ENCODE measurements around the gene HDAC4.

The HDAC4 gene

GRCh38 chr2:239152239-239152915 is 248.4 kb downstream of the HDAC4 start:
- Mint-ChIP-seq H3K36me3 (peaks cover 34% of the 10 kb centered on the region), H3K27me3 (no peaks in the 10 kb centered on the region), H3K4me3 (no peak overlapping the region), H3K4me1 (peaks cover 10% of the 10 kb centered on the region), H3K9me3 (peaks cover 4% of the 10 kb centered on the region), H3K27ac (no peak overlapping the region)
- ATAC-seq (ENCODE audit: low read depth) (no peak), DNase-seq (ENCODE audit: low spot score in 2 of 2) (no peak)

GRCh38 chr2:239151201-239152131 is 249.4 kb downstream of the HDAC4 start:
- Mint-ChIP-seq H3K27me3 (no peaks in the 10 kb centered on the region), H3K27ac (peak overlapping the region; percentile 60), H3K36me3 (peaks cover 34% of the 10 kb centered on the region), H3K4me1 (peaks cover 10% of the 10 kb centered on the region), H3K4me3 (no peak overlapping the region), H3K9me3 (peaks cover 4% of the 10 kb centered on the region)
- ATAC-seq (ENCODE audit: low read depth): no peak
- no peak for DNase-seq (ENCODE audit: low spot score in 2 of 2)

DNA sequence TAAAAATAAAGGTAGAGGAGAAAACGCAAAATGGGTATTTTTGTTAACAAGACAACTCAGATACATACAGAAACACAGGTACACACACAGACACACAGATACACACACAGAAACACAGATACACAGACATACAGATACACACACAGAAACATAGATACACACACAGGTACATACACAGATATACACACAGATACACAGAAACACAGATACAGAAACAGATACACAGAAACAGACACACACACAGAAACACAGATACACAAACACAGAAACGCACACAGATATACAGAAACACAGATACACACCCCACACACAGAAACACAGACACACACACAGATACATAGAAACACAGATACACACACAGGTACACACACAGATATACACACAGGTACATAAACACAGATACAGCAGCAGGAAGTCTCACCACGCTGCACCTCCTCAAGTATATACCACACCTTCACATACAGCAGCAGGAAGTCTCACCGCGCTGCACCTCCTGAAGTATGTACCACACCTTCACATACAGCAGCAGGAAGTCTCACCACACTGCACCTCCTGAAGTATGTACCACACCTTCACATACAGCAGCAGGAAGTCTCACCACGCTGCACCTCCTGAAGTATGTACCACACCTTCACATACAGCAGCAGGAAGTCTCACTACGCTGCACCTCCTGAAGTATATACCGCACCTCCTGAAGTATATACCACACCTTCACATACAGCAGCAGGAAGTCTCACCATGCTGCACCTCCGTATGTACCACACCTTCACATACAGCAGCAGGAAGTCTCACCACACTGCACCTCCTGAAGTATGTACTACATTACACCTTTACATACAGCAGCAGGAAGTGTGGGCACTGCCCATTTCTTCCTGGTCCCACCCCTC is 250.5 kb downstream of the HDAC4 start:
- ATAC-seq (ENCODE audit: low read depth) (peak; percentile 26), DNase-seq (ENCODE audit: low spot score in 2 of 2) (no peak)
- Mint-ChIP-seq H3K4me3 (no peak overlapping the region), H3K27ac (peak overlapping the region; percentile 60), H3K36me3 (peaks cover 29% of the 10 kb centered on the region), H3K4me1 (peaks cover 10% of the 10 kb centered on the region), H3K27me3 (no peaks in the 10 kb centered on the region), H3K9me3 (peaks cover 4% of the 10 kb centered on the region)

- Mint-ChIP-seq H3K36me3 (peaks cover 25% of the 10 kb centered on the region), H3K27me3 (no peaks in the 10 kb centered on the region), H3K4me3 (no peak overlapping the region), H3K27ac (no peak overlapping the region), H3K4me1 (peaks cover 10% of the 10 kb centered on the region), H3K9me3 (peaks cover 4% of the 10 kb centered on the region)
- ATAC-seq (ENCODE audit: low read depth): no peak
- no peak for DNase-seq (ENCODE audit: low spot score in 2 of 2)
Observed at GRCh38 chr2:239149501-239149900, 251.3 kb downstream of the HDAC4 start.

GRCh38 chr2:239148495-239149200 is 252.2 kb downstream of the HDAC4 start:
- Mint-ChIP-seq H3K27ac (no peak overlapping the region), H3K9me3 (peaks cover 4% of the 10 kb centered on the region), H3K4me1 (peaks cover 10% of the 10 kb centered on the region), H3K27me3 (no peaks in the 10 kb centered on the region), H3K36me3 (peaks cover 21% of the 10 kb centered on the region), H3K4me3 (no peak overlapping the region)
- DNase-seq (ENCODE audit: low spot score in 2 of 2): no peak
- no peak for ATAC-seq (ENCODE audit: low read depth)

DNA sequence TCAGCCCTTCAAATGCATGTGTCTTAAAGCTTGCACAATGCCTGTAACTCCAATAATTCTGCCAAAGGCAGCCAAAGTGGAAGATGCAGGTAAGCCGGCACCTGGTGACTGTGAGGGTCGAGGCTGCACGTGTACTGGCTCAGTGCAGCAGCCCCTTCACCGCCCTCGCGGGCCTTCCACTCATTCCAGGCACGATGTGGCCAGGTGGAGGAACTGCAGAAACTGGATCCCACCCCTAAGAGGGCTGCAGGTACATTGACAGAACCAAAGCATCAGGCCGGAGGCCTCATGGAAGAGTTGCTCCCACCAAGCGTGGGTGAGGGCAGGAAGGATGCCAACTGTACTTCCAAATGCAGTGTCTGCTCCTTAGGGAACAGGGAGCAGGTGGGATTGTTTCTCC is 253.4 kb downstream of the HDAC4 start:
- Mint-ChIP-seq H3K4me3 (no peak overlapping the region), H3K27me3 (no peaks in the 10 kb centered on the region), H3K9me3 (peaks cover 4% of the 10 kb centered on the region), H3K4me1 (peaks cover 10% of the 10 kb centered on the region), H3K36me3 (peaks cover 17% of the 10 kb centered on the region), H3K27ac (no peak overlapping the region)
- no peak for DNase-seq (ENCODE audit: low spot score in 2 of 2)
- no peak for ATAC-seq (ENCODE audit: low read depth)

- H3K36me3 Mint-ChIP-seq: peaks cover 20% of the 10 kb centered on the region
- no peaks in the 10 kb centered on the region for H3K27me3 Mint-ChIP-seq
- DNase-seq (ENCODE audit: low spot score in 2 of 2) (no peak), ATAC-seq (ENCODE audit: low read depth) (no peak)
- no peak overlapping the region for H3K4me3 Mint-ChIP-seq
- H3K27ac Mint-ChIP-seq: no peak overlapping the region
- peaks cover 4% of the 10 kb centered on the region for H3K9me3 Mint-ChIP-seq
- H3K4me1 Mint-ChIP-seq: peaks cover 10% of the 10 kb centered on the region
Observed at GRCh38 chr2:239146741-239147181, 254.1 kb downstream of the HDAC4 start.

GRCh38 chr2:239146011-239146641 is 254.7 kb downstream of the HDAC4 start:
- H3K9me3 Mint-ChIP-seq: peaks cover 4% of the 10 kb centered on the region
- H3K4me3 Mint-ChIP-seq: no peak overlapping the region
- ATAC-seq (ENCODE audit: low read depth): no peak
- peaks cover 20% of the 10 kb centered on the region for H3K36me3 Mint-ChIP-seq
- no peak overlapping the region for H3K27ac Mint-ChIP-seq
- H3K4me1 Mint-ChIP-seq: peaks cover 10% of the 10 kb centered on the region
- no peaks in the 10 kb centered on the region for H3K27me3 Mint-ChIP-seq
- no peak for DNase-seq (ENCODE audit: low spot score in 2 of 2)

DNA sequence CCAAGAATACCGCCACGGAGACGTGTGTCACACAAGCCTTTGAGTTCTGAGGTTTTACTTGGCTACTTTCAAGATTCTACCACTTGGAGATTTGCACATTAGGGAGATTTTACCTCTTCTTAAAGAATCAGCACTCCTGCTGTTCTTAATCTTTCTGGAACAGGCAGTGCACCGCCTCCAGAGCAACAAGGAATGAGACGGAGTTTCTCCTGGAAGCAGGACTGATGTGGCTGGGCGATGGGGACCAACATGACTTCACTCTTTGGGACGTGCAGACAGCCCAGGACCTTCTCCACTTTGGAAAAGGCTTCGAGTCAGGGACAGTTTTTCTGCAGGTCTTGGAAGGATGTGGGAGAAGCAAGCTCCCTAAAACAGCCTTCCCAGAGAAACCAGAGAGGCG is 255.2 kb downstream of the HDAC4 start:
- Mint-ChIP-seq H3K27me3 (no peaks in the 10 kb centered on the region), H3K27ac (no peak overlapping the region), H3K36me3 (peaks cover 20% of the 10 kb centered on the region), H3K4me3 (no peak overlapping the region), H3K9me3 (peaks cover 4% of the 10 kb centered on the region), H3K4me1 (peaks cover 4% of the 10 kb centered on the region)
- DNase-seq (ENCODE audit: low spot score in 2 of 2): no peak
- no peak for ATAC-seq (ENCODE audit: low read depth)

DNA sequence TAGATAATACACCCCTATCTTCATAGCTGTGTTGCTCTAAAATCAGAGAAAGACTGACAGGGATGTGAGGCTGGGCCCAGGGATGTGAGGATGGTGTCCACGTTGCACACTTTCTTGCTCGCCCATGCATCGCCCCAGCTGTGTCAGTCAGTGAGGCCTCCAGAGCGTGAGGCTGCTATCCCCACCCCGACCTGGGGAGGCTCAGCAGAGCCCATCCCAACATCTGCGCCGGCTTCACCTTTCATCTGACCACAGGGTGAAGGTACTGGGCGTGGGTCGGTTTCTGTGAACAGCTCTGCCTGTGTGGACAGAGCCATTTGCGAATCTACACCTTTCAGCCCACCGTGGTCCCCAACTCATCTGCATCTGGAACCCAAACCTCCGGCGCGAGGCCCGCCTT is 255.7 kb downstream of the HDAC4 start:
- Mint-ChIP-seq H3K4me3 (no peak overlapping the region), H3K27me3 (no peaks in the 10 kb centered on the region), H3K4me1 (peaks cover 1% of the 10 kb centered on the region), H3K36me3 (peaks cover 18% of the 10 kb centered on the region), H3K9me3 (peaks cover 1% of the 10 kb centered on the region), H3K27ac (no peak overlapping the region)
- no peak for ATAC-seq (ENCODE audit: low read depth)
- DNase-seq (ENCODE audit: low spot score in 2 of 2): no peak

DNA sequence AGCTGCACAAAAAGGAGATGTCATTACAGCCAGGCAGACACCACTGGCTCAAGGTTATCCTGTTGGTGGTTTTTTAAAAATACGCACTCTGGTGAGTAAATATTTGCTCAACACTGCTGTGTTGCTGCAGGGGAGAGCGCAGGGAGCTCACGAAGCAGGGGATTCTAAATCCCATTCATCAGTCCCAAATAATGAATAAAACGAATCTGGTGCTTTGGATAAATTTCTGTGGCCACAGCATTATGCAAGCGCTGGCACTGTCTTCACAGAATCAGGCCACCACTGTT is 256.2 kb downstream of the HDAC4 start:
- no peaks in the 10 kb centered on the region for H3K9me3 Mint-ChIP-seq
- peaks cover 17% of the 10 kb centered on the region for H3K36me3 Mint-ChIP-seq
- ATAC-seq (ENCODE audit: low read depth) (no peak), DNase-seq (ENCODE audit: low spot score in 2 of 2) (no peak)
- no peaks in the 10 kb centered on the region for H3K4me1 Mint-ChIP-seq
- no peak overlapping the region for H3K4me3 Mint-ChIP-seq
- H3K27ac Mint-ChIP-seq: no peak overlapping the region
- no peaks in the 10 kb centered on the region for H3K27me3 Mint-ChIP-seq

DNA sequence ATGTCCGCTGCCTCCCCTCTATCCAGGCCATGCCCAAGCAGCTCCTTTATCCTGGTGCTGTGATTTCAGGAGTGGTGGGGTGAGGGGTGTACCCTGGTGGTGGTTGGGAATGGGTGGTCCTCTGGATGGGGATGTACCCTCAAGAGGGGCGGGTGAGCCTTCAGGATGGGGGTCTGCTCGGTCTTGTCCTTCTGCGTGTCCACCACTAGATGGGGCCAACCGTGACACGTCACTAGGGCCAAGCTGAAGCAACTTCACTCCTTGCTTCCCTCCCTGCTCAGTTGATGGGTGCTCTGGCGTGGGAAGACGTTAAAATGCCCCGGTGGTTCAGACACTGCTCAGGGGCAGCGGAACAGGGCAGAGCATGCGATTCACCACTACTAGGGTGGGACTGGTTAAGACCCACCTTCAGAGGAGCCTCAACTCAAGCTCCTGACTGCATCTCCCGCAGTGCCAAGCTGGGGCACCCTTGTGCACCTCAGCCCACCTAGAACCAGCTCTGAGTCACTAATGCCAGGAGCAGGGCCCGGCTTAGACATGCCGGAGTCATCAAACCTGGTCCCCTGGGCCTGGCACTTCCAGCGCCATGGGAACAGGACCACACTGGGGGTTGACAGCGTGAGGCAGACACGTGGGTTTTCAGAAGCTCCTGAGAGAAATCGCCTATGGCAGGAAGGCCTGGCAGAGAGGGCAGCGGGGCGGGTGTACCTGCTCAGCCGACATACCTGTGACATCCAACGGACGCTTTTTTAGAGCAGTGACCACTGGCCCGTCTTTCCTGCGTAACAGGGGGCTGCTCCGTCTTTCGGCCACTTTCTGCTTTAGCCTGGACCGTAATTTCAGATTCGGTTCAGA is 256.7 kb downstream of the HDAC4 start:
- peaks cover 19% of the 10 kb centered on the region for H3K36me3 Mint-ChIP-seq

More for the DNA sequence above, 256.7 kb downstream of the HDAC4 start:
- no peaks in the 10 kb centered on the region for H3K4me1 Mint-ChIP-seq
- H3K27ac Mint-ChIP-seq: no peak overlapping the region
- H3K4me3 Mint-ChIP-seq: no peak overlapping the region
- H3K27me3 Mint-ChIP-seq: no peaks in the 10 kb centered on the region
- no peaks in the 10 kb centered on the region for H3K9me3 Mint-ChIP-seq
- DNase-seq (ENCODE audit: low spot score in 2 of 2) (peak; percentile 15 to 21), ATAC-seq (ENCODE audit: low read depth) (no peak)

Data from memory B cell (primary cell).